IPS-NIHi7 (cell line): ENCODE measurements around the gene GLE1.
A peak's percentile ranks its signal among the peaks of the same experiment; 100 is the strongest.

Experiments used
- DNase-seq: peaks from one replicate; pipeline ENCODE4 v3.0.0; 2012; ENCODE audit warnings: mixed read lengths; ENCODE audit errors: extremely low spot score

Gene GLE1

GRCh38 chr9:128504485-128505413, at the start of gene GLE1:
Gene GLE1 (plus strand): TSS chr9:128504719. CDS start chr9:128504806, 87 bp downstream.
- peak; percentile 100 for DNase-seq

- DNase-seq: no peak
Observed at GRCh38 chr9:128454991-128455390, 49.5 kb upstream of the GLE1 start.

- peak; percentile 100 for DNase-seq
Observed at GRCh38 chr9:128455849-128456612, 48.5 kb upstream of the GLE1 start, which contains the start of gene ODF2. Gene ODF2 (plus strand): TSS chr9:128456006. CDS start chr9:128456092, 86 bp downstream.

- peak; percentile 89 for DNase-seq
Observed at GRCh38 chr9:128456613-128457061, 47.9 kb upstream of the GLE1 start.

GRCh38 chr9:128457207-128457606, 47.3 kb upstream of the GLE1 start:
- DNase-seq: peak; percentile 22

GRCh38 chr9:128459011-128459410, 45.5 kb upstream of the GLE1 start:
- DNase-seq: no peak

GRCh38 chr9:128469070-128469469, 35.4 kb upstream of the GLE1 start:
- no peak for DNase-seq

- no peak for DNase-seq
Observed at GRCh38 chr9:128470560-128470959, 34.0 kb upstream of the GLE1 start.

GRCh38 chr9:128473104-128473503, 31.4 kb upstream of the GLE1 start:
- no peak for DNase-seq

GRCh38 chr9:128475867-128476266, 28.7 kb upstream of the GLE1 start:
- no peak for DNase-seq

- DNase-seq: no peak
Observed at GRCh38 chr9:128479262-128479661, 25.3 kb upstream of the GLE1 start.

GRCh38 chr9:128481561-128481960, 23.0 kb upstream of the GLE1 start:
- no peak for DNase-seq

- DNase-seq: no peak
Observed at GRCh38 chr9:128482186-128482585, 22.3 kb upstream of the GLE1 start.

- DNase-seq: peak; percentile 22
Observed at GRCh38 chr9:128484686-128485413, 19.7 kb upstream of the GLE1 start.

GRCh38 chr9:128485414-128485855, 19.1 kb upstream of the GLE1 start:
- DNase-seq: peak; percentile 15

GRCh38 chr9:128486201-128486600, 18.3 kb upstream of the GLE1 start:
- DNase-seq: no peak

- no peak for DNase-seq
Observed at GRCh38 chr9:128493424-128493823, 11.1 kb upstream of the GLE1 start.

- no peak for DNase-seq
Observed at GRCh38 chr9:128494108-128494745, 10.3 kb upstream of the GLE1 start.

- DNase-seq: no peak
Observed at GRCh38 chr9:128494746-128495129, 9.8 kb upstream of the GLE1 start.

- no peak for DNase-seq
Observed at GRCh38 chr9:128495296-128495695, 9.2 kb upstream of the GLE1 start.

- DNase-seq: no peak
Observed at GRCh38 chr9:128495804-128496417, 8.6 kb upstream of the GLE1 start.
